ENCODE measurements around the gene ECE1. TPM values are rescaled to one million over a fixed set of nuclear protein-coding genes. Genes with fewer than 3 reads are reported as not detected.
"Not testable (repeated sequence)": the region's sequence is repeated elsewhere in the genome, so short reads cannot be mapped to it uniquely, and the experiment has no call there.

Gene ECE1
- total RNA-seq, 2 donors from 2014 or later: 108 to 120 TPM

GRCh38 chr1:21296509-21297354 lies 6.5 kb upstream of the ECE1 start:
- no peak for DNase-seq (ENCODE audit: low spot score)
- intact Hi-C loops (cut with DNase I): no loop called here

GRCh38 chr1:21295545-21295944 lies 5.3 kb upstream of the ECE1 start:
- DNase-seq (ENCODE audit: low spot score): no peak
- intact Hi-C loops (cut with DNase I): no loop called here

DNA sequence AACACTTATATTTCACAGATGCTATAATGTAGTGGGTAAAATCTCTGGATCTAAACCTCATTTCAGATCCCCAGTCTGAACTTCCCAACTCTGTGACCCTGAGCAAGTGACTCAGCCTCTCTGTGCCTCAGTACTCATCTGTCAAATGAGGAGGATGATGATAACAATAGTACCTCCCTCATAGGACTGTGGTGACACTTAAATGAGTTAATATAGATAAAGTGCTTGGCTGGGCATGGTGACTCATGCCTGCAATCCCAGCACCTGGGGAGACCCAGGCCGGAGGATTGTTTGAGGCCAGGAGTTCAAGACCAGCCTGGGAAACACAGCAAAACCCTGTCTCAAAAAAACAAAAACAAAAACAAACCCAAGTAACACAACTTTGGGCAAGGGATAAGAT lies 4.7 kb upstream of the ECE1 start:
- intact Hi-C loops (cut with DNase I): no loop called here

DNA sequence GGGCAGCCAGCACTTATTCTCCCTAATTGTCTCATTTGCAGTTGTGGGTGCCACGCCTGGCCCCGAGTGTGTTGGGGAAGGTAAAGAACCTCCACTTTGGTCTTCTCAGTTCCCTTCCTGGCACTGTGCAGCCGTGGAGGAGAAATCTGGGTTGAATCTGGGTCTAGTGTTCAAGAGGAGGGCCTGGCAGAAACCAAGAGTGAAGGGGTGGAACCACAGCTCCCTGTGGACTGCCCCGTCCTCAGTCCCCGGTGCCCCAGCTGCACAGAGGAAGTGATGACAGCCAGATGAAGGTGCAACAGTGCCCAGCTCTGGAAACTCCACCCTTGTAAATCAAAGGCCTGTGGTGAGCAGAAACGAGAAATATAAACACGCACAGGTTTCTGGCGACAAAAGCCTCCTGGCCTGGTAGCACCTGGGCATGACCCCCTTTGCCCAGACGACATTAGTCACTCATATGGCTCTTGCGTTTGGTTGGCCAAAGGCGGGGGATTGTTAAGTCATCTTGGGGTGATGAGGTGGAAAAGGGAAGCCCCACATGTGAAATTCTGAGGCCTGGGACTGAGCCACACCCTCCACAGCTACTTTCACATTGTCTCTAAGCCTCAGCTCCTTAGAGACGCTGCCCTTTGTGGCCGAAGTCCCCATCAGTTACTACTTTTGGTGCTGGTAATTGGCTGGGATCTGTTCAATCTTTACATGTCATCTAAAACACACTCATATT lies 4.2 kb upstream of the ECE1 start:
- no peak for DNase-seq (ENCODE audit: low spot score)
- intact Hi-C loops (cut with DNase I): no loop called here

More for the DNA sequence above, 4.7 kb upstream of the ECE1 start:
- no peak for DNase-seq (ENCODE audit: low spot score)

DNA sequence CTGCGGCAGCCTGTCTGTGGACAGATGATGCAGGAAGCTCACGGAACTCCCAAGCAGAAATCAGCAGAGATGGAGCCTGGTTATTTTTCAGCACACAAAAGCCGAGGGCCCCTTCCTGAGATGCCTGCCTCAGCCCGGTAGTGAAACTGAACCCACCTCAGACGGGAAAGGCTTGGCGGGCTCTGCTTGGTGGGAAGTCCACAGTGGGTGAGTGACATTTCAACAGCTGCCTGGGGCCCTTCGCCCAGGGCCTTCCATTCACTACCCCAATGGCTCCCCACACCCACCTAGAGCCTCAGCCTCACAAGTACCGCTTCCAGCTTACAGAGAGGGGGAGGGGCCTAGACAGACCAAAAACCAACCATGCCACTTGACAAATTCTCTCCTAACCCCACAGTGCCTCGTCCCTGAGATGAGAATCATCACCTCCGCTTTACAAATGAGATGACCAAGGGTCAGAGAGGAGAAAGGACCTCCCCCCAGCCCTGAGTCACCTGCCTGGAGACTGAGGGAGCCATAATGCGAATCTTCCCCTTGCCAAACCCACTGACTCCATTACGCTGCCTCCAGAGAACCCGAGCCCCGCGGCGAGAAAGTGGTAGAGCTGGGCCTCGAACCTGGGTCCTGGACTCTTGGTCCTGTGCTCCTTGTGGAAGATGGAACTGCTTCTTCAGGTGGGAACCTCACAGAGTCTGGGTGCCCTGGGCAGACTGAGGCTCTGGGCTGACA lies 3.4 kb upstream of the ECE1 start:
- intact Hi-C loops (cut with DNase I): no loop called here
- DNase-seq (ENCODE audit: low spot score): no peak

DNA sequence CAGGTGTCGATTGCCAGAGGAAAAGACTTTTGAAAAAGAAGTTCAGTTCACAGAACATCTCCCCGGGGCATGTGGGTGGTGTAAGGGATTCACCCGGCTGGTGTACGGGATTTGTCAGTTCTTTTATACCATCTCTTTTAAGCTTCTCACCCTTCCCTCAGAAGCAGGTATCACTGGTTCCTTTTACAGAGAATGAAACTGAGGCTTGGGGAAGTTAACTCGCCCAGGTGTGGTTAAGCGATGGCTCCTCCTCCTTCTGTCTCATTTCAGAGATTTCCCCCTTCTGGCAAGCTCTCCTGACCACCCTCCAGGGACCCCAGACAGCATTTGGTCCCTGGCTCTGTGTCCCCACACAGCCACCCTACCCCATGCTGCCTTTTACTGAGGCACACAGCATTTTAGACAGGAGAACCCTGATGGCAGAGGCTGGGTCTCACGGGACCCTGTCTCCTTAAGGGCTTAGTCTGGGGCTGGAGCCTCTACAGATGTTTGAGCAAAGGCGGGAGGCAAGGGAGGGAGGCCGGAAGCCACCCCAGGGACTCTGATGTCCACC lies 2.8 kb upstream of the ECE1 start:
- intact Hi-C loops (cut with DNase I): no loop called here
- no peak for DNase-seq (ENCODE audit: low spot score)

DNA sequence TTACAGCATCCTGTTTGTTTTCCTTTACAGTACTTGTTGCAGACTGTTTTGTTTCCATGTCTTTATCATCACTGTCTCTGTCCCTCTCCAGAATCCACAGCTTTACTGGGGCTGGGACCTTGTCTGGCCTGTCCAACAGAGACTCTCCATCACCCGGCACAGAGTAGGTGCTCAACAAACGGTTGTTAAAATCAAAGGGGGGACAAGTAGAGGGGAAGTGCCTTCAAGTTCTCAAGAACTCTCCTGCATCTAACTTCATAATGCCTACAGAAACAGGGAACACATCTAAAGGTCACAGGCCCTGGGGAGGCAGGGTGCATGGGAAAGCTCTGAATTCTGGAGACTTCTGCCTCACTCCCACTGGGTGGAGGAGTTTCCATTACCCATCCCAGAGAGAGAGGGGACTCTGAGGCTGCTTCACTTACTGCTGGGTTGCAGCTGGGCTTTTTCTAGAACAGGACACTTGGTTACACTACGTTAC lies 2.3 kb upstream of the ECE1 start:
- no peak for DNase-seq (ENCODE audit: low spot score)
- intact Hi-C loops (cut with DNase I): no loop called here

DNA sequence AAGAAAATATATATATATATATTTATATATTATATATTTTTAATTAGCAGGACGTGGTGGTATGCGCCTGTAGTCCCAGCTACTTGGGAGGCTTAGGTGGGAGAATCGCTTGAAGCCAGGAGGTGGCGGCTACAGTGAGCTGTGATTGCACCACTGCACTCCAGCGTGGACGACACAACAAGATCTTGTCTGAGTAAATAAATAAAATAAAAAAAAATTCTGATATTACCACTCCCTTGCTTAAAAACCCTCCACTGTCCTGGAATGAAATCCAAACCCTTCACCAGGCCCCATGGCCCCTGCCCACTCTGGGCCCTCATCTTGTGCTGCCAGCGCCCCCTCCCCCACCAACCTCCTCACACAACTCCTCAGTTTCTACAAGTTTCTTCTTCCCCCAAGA lies 1.7 kb upstream of the ECE1 start:
- no peak for DNase-seq (ENCODE audit: low spot score)
- intact Hi-C loops (cut with DNase I): no loop called here

DNA sequence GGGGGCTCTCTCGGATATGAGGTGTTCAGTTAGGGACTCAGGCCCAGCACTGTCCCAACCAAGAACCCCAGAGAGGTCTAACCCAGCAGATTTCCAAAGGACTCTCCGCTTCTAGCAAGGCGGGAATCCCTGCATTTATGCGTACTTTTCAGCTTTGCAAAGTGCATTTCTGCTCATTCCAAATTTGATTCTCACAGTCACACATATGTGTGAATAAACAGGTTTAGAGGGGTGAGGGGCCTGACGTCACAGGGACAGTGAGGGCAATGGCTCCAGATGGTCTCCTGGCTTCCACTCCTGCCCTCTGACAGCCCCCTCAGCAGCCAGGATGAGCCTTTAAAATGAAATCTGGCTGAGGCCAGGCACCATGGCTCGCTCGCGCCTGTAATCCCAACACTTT lies 921 bp upstream of the ECE1 start:
- intact Hi-C loops (cut with DNase I): no loop called here
- DNase-seq (ENCODE audit: low spot score): no peak

GRCh38 chr1:21290546-21290944 lies 282 bp upstream of the ECE1 start:
- no peak for DNase-seq (ENCODE audit: low spot score)
- intact Hi-C loops (cut with DNase I): no loop called here

- no peak for DNase-seq (ENCODE audit: low spot score)
- intact Hi-C loops (cut with DNase I): no loop called here
Observed at GRCh38 chr1:21289127-21289526, 1.1 kb downstream of the ECE1 start.

DNA sequence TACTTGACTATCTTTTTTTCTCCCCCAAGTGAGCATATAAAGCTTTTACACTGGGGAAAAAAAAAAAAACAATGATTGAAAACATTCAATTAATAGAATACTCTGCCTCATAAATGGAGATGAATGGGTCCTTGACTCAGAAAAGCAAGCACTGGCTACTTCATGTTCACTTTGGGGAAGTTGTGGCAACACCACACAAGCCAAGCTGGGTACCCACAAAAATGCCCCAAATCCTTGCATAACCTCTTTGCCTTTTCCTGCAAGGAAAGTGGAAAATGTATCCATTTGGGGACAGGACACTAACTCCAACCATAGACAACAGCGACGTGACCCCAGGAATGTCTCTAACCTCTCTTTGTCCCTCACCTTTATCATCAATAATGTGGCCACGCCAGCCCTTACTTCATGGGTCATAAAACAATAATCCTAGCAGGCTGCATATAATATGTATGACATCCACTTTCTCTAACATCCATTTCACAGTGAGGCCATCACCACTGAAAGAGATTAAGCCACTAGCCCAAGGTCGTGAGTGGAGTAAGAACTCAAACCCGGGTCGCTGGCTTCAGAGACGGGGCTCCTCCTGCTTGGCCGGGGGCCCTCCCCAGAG lies 2.3 kb downstream of the ECE1 start:
- intact Hi-C loops (cut with DNase I): no loop called here
- DNase-seq (ENCODE audit: low spot score): no peak

GRCh38 chr1:21285386-21285785 lies 4.9 kb downstream of the ECE1 start:
- not testable (repeated sequence) for DNase-seq (ENCODE audit: low spot score)

DNA sequence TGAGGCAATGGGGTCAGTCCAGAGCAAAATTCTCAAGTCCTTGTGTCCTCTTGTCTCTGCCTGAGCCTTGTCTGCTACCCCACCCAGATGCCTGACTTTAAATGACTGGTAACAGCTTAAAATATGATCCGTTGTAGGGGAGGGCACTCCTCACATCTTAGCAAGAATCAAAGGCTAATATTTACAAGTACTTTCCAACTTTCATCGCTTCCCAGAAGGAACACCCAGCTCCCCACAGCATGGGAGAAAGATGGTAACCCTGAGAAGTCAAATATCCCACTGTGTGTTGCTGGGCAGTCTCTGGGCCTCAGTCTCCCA lies 5.2 kb downstream of the ECE1 start:
- no peak for DNase-seq (ENCODE audit: low spot score)
- intact Hi-C loops (cut with DNase I): no loop called here

More at GRCh38 chr1:21285386-21285785, 4.9 kb downstream of the ECE1 start:
- intact Hi-C loops (cut with DNase I): not testable (repeated sequence)

GRCh38 chr1:21284206-21285054 lies 5.8 kb downstream of the ECE1 start:
- no peak for DNase-seq (ENCODE audit: low spot score)
- intact Hi-C loops (cut with DNase I): no loop called here

DNA sequence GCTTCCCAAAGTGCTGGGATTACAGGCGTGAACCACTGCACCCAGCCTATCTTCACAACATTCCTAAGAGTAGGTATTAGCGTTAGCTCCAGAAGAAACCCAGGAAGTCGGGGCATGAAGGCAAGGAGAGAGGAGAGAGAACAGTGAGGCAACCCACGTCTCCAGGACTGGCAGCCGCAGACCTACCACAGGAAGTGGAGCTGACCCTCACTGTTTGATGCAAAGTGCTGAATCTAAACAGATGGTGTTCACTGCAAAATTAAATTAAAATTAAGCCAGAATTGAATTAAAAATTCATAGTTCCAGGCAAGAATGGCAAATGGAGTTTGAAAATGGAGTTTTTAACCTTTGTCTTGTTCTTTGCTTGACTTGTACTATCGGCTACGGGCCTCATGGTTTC lies 6.7 kb downstream of the ECE1 start:
- no peak for DNase-seq (ENCODE audit: low spot score)
- intact Hi-C loops (cut with DNase I): no loop called here

GRCh38 chr1:21282020-21282419 lies 8.2 kb downstream of the ECE1 start:
- DNase-seq (ENCODE audit: low spot score); intact Hi-C loops (cut with DNase I): not testable (repeated sequence)

DNA sequence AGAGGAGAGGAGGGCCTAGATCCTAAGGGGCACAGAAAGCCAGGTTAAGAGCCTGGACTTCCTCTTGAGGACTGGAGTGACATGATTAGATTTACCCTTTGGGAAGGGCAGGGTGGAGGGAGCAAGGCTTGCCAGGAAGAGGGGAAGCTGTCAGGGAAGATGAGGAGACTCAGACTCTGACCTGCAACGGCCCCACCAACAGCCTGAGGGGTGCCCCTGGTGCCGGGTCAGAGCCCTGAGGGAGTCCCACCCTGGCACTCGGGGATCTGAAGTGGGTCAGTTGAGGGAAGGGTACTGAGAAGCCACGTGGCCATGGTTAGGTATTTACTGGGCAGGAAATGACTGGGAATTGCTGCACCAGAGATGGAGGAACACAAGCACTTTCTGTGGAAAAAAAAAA lies 9.8 kb downstream of the ECE1 start:
- no peak for DNase-seq (ENCODE audit: low spot score)
- intact Hi-C loops (cut with DNase I): no loop called here
